Measurements from ENCODE around the gene NUDT13. TPM values are rescaled to one million over a fixed set of nuclear protein-coding genes. Genes with fewer than 3 reads are reported as not detected.
"Not testable (repeated sequence)": the region's sequence is repeated elsewhere in the genome, so short reads cannot be mapped to it uniquely, and the experiment has no call there.

The NUDT13 gene
- total RNA-seq, 2 experiments from 2014 or later = 1.2 TPM

DNA sequence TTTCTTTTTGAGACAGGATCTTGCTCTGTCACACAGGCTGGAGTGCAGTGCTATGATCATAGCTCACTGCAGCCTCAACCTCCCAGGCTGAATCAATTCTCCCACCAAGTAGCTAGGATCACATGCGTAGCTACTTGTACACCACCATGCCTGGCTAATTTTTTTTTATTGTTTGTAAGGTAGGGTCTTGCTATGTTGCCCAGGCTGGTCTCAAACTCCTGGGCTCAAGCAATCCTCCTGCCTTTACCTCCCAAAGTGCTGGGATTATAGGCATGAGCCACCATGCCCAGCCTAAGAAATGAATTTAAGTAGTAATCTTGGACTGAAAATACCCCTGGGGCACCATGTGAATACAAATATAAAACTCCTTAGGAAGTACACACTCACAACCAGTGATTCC lies 5.8 kb downstream of the NUDT13 start:
- H3K4me3 Mint-ChIP-seq = no peak overlapping the region
- no peaks in the 10 kb centered on the region for H3K9me3 Mint-ChIP-seq (ENCODE audit: low read depth)
- H3K36me3 Mint-ChIP-seq = peaks cover 9% of the 10 kb centered on the region
- H3K27ac Mint-ChIP-seq = no peak overlapping the region
- peaks cover 7% of the 10 kb centered on the region for H3K4me1 Mint-ChIP-seq
- DNase-seq = no peak
- ATAC-seq = no peak
- CTCF ChIA-PET = interaction anchor here (1.4 kb wide), 1 partner anchor 19 kb away, joined by 3 read pairs; the partner anchor contains the start of gene P4HA1
- H3K27me3 Mint-ChIP-seq = no peaks in the 10 kb centered on the region

DNA sequence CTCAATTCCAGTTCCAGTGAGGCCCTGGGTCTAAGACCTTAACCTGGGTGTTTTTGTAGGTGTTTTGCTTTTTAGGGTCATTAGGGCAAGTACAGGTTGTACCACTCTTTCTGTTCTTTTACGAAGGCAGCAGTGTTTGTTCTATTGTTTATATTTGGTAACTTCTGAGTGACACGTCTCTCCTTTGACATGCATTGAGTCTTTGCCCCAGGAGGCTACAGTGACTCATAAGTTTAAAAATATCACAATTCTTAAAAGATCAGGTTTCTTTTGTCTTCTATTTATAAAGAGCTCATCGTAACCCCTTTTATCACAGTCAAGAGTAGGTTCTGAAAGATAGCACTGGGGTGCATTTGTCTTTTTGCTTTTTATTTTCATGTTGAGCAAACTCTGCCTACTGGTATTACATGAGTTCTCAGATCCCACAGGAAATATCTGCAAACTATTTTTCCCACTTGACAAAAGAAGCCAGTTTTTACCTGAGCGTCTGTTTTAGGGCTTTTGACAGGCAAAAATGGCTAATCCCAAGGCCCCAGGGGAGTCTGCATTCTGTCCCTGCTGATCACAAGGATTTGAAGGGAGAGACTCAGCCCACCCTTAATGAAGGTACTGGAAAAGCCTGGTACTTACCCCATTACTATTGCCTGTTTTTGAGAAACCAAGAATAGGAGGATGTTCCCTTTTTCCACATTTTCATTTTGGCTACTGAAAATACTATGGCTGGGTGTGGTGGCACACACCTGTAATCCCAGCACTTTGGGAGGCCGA lies 7.9 kb downstream of the NUDT13 start:
- Mint-ChIP-seq H3K36me3 (peaks cover 8% of the 10 kb centered on the region), H3K4me3 (no peak overlapping the region), H3K27ac (no peak overlapping the region), H3K9me3 (ENCODE audit: low read depth) (no peaks in the 10 kb centered on the region), H3K27me3 (no peaks in the 10 kb centered on the region), H3K4me1 (peaks cover 2% of the 10 kb centered on the region)
- ATAC-seq = no peak
- CTCF ChIA-PET = no interaction called here
- DNase-seq = no peak

DNA sequence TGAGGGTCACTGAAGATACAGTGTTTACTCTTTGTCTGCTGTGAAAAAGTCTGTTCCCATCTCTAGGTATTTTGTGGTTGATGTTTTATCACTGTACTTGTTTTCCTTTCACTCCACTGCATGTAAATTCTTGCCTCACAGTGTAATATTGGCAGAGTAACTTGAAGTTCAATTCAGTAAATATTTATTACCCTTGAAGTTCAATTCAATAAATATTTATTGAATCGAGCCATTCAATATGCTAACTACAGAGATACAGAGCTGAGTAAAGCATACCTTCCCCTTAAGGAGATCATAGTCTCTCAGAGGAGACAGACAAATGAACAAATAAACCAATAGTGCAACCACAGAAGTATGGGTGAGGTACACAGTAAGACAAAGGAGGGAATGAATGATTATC lies 9.2 kb downstream of the NUDT13 start:
- no peak for DNase-seq

DNA sequence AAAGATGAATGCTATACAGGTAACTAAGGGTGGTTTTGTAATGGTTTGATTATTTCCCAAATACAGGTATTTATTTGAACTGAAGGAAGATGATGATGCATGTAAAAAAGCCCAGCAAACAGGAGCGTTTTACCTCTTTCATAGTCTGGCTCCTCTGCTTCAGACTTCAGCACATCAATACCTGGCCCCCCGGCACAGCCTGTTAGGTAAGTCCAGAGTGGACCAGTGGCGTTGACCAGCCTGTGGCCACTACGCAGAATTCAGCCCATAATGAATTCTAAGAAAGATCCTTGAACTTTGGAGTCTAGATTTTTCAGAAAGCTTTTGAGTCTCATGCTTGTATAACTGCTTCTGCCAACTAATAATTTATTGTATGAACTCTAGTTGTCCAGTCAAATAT lies 9.7 kb downstream of the NUDT13 start:
- Mint-ChIP-seq H3K4me1 (peaks cover 2% of the 10 kb centered on the region), H3K27me3 (no peaks in the 10 kb centered on the region), H3K9me3 (ENCODE audit: low read depth) (no peaks in the 10 kb centered on the region), H3K36me3 (peaks cover 11% of the 10 kb centered on the region), H3K27ac (peak overlapping the region; percentile 3), H3K4me3 (no peak overlapping the region)
- CTCF ChIA-PET = interaction anchor here (1.2 to 1.3 kb wide), 2 partner anchors 24 to 39 kb away, joined by 3 to 4 read pairs; no protein-coding TSS in a partner anchor
- ATAC-seq (no peak), DNase-seq (no peak)

More for the DNA sequence above, 9.2 kb downstream of the NUDT13 start:
- ATAC-seq = no peak
- Mint-ChIP-seq H3K27ac (peak overlapping the region; percentile 3), H3K9me3 (ENCODE audit: low read depth) (no peaks in the 10 kb centered on the region), H3K4me3 (no peak overlapping the region), H3K4me1 (peaks cover 2% of the 10 kb centered on the region), H3K36me3 (peaks cover 11% of the 10 kb centered on the region), H3K27me3 (no peaks in the 10 kb centered on the region)
- CTCF ChIA-PET = interaction anchor here (1.2 to 1.3 kb wide), 2 partner anchors 24 to 40 kb away, joined by 3 to 4 read pairs; no protein-coding TSS in a partner anchor

DNA sequence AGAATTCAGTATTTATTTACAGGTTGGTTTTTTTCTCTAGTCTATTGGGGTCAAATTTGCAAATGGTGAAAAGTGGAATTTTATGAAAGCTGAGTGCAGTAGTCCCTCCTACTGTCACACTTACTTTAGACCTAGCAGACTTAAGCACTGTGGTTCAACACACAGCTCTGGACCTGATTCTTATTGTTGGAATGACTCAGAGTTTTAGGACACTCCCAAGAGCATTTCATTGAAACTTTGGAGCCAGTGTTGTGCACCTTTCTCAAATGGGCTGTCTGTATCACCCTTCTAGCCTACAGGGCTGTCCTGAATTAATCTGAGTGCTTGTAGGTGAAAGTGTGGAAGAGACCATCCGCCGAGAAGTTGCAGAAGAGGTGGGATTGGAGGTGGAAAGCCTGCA lies 16.1 kb downstream of the NUDT13 start:
- Mint-ChIP-seq H3K9me3 (ENCODE audit: low read depth) (no peaks in the 10 kb centered on the region), H3K27ac (no peak overlapping the region), H3K4me3 (no peak overlapping the region), H3K36me3 (peaks cover 14% of the 10 kb centered on the region), H3K4me1 (no peaks in the 10 kb centered on the region), H3K27me3 (no peaks in the 10 kb centered on the region)
- ATAC-seq (no peak), DNase-seq (no peak)
- CTCF ChIA-PET = no interaction called here

DNA sequence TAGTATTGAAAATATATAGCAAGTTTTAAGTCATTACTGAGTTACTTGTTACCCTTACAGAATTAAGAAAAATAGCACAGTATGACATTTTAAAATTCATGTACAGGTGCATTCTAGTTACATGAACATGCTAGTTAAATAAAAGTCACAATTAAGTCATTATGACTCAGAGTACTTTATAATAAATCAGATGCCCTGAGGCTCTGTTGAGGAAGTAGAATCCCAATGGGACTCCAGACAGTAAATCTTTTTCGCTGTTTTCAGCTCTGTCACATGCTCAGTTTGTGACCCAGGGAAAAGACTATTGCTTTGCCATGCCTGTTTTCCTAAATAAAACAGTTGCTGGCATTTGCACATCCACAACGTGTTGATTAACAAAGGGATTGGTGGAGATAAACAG lies 21.0 kb downstream of the NUDT13 start:
- ATAC-seq (no peak), DNase-seq (no peak)
- H3K9me3 Mint-ChIP-seq (ENCODE audit: low read depth) = no peaks in the 10 kb centered on the region
- H3K27ac Mint-ChIP-seq = no peak overlapping the region
- H3K36me3 Mint-ChIP-seq = peaks cover 40% of the 10 kb centered on the region
- CTCF ChIA-PET = no interaction called here
- H3K27me3 Mint-ChIP-seq = no peaks in the 10 kb centered on the region
- H3K4me1 Mint-ChIP-seq = peaks cover 1% of the 10 kb centered on the region
- no peak overlapping the region for H3K4me3 Mint-ChIP-seq

DNA sequence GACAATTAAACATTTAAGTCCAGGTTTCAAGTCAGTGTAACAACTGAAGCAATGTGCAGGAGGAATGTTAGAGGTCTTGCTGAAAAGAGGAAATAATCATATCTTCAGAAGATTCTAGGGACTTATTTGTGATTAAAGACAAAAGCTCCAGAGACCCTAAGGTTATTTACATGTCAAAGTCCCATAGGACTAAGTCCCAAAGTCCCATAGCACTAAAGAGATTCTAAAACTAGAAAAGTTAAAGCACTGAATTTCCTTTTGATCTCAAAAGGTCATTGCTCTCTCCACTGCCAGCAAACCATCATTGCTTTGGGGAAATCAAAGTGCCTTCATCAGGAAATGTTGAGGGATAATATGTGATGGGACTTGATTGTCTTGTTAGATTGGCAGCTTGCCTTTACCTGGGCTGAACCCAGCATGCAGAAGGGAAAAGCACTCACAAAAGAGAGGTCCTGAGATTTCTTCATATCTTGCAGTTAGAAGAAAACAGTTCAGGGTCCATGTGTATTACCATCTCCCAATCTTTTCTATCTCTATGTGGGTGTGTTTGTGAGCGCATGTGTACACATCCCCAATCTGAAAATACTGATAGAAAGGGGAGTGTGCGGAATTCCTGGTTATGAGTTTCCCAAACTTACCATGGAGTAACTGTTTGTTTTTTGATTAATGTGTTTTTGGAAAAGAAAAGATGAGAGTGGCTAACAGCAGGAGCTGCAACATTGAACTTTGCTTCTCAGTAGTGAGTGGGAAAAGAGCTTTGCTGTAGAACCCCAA lies 21.8 kb downstream of the NUDT13 start:
- no peak overlapping the region for H3K27ac Mint-ChIP-seq
- DNase-seq (no peak), ATAC-seq (no peak)
- H3K27me3 Mint-ChIP-seq = no peaks in the 10 kb centered on the region
- peaks cover 45% of the 10 kb centered on the region for H3K36me3 Mint-ChIP-seq
- CTCF ChIA-PET = interaction anchor here (1.4 kb wide), 1 partner anchor 27 kb away, joined by 6 read pairs; no protein-coding TSS in a partner anchor
- no peaks in the 10 kb centered on the region for H3K9me3 Mint-ChIP-seq (ENCODE audit: low read depth)
- peaks cover 3% of the 10 kb centered on the region for H3K4me1 Mint-ChIP-seq
- no peak overlapping the region for H3K4me3 Mint-ChIP-seq

DNA sequence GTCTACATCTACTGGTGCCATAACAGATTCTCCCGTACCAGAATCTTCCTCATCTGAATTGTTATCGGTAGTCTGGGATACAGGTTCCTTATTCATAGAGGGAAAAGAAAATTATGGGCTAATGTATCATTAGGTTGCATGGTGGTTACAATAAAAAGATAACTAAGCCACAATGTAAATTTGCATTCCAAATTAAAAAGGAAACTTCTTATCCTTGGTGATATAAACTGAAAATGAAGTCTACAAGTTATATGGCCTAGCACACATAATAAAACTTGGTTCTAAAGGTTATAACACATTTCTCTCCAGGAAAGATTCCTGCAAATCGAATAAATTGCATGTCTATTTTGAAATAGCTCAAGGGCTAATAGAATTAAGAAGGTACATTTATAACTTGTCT lies 24.5 kb downstream of the NUDT13 start:
- CTCF ChIA-PET = interaction anchor here (1.0 kb wide), 1 partner anchor 10 kb away, joined by 3 read pairs; no protein-coding TSS in a partner anchor
- Mint-ChIP-seq H3K36me3 (peaks cover 54% of the 10 kb centered on the region), H3K9me3 (ENCODE audit: low read depth) (no peaks in the 10 kb centered on the region), H3K27me3 (no peaks in the 10 kb centered on the region), H3K4me1 (peaks cover 6% of the 10 kb centered on the region), H3K4me3 (no peak overlapping the region), H3K27ac (no peak overlapping the region)
- DNase-seq = no peak
- ATAC-seq = no peak

DNA sequence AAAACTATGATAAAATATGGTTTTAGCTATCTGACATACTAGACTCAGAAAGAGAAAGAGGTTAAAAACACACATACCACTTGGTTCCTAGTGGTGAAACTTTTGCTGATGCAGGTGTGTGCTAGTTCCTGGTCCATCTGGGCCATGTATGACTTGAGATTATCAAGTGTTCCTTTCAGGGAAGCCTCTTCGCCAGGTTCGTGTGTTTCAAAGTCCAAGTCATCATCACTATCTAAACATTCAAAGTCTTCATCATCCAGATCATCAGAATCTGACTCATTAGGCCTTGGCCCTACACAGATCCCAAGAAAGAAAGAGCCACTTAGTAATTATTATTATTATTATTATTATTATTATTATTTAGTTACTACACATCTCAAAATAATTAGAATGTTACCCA lies 26.4 kb downstream of the NUDT13 start:
- Mint-ChIP-seq H3K36me3 (peaks cover 53% of the 10 kb centered on the region), H3K9me3 (ENCODE audit: low read depth) (no peaks in the 10 kb centered on the region), H3K4me1 (peaks cover 6% of the 10 kb centered on the region), H3K27me3 (no peaks in the 10 kb centered on the region), H3K27ac (no peak overlapping the region), H3K4me3 (no peak overlapping the region)
- ATAC-seq = no peak
- DNase-seq = no peak
- CTCF ChIA-PET = interaction anchor here (0.6 to 1.3 kb wide), 3 partner anchors 22 to 53 kb away, joined by 3 to 5 read pairs (median 3); no protein-coding TSS in a partner anchor

DNA sequence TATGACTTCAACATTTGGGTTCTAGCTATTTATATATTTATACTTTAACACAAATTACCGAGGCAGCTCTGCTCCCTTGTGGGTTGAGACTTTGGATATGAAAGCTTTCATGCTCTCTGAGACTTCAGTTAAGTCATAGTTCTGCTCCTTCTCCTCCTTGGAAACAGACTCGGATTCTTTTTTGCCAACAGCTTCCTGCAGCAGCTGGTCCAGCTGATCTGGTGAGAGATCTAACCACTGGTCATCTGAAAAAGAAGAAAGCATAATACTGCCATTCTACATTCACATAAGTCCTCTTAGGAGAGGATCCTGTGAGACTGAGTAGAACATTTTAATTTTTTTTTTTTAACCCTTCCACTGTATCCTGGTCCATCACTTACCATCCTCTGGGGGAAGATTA lies 29.0 kb downstream of the NUDT13 start:
- Mint-ChIP-seq H3K4me3 (no peak overlapping the region), H3K27ac (no peak overlapping the region), H3K4me1 (peaks cover 6% of the 10 kb centered on the region), H3K36me3 (peaks cover 52% of the 10 kb centered on the region), H3K27me3 (no peaks in the 10 kb centered on the region), H3K9me3 (ENCODE audit: low read depth) (no peaks in the 10 kb centered on the region)
- CTCF ChIA-PET = interaction anchor here (0.7 to 1.0 kb wide), 2 partner anchors 43 to 422 kb away, joined by 3 read pairs; partner anchors contain the start of gene P4HA1
- ATAC-seq (no peak), DNase-seq (no peak)

DNA sequence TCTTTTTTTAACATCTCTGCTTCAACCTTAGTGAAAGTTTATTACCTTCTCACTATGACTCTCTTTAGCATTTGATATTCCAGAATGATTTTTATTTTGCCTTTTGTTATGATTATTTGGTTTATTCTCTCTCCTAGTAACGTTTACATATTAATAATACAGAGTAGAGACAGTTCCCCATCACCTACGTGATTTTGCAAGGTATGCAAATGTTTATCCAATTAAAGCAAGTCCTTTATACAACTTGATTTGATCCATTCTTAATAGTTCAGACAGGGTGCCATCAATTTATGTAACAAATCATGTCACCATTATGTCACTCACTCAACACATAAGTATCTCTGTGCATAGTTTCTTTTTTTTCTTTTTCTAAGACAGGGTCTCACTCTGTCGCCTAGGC lies 31.3 kb downstream of the NUDT13 start:
- DNase-seq = no peak
- CTCF ChIA-PET = interaction anchor here (1.1 kb wide), 1 partner anchor 18 kb away, joined by 3 read pairs; no protein-coding TSS in a partner anchor
- H3K36me3 Mint-ChIP-seq = peaks cover 42% of the 10 kb centered on the region
- H3K4me1 Mint-ChIP-seq = peaks cover 4% of the 10 kb centered on the region
- no peak for ATAC-seq
- H3K27ac Mint-ChIP-seq = no peak overlapping the region
- H3K27me3 Mint-ChIP-seq = no peaks in the 10 kb centered on the region
- H3K4me3 Mint-ChIP-seq = no peak overlapping the region
- no peaks in the 10 kb centered on the region for H3K9me3 Mint-ChIP-seq (ENCODE audit: low read depth)

DNA sequence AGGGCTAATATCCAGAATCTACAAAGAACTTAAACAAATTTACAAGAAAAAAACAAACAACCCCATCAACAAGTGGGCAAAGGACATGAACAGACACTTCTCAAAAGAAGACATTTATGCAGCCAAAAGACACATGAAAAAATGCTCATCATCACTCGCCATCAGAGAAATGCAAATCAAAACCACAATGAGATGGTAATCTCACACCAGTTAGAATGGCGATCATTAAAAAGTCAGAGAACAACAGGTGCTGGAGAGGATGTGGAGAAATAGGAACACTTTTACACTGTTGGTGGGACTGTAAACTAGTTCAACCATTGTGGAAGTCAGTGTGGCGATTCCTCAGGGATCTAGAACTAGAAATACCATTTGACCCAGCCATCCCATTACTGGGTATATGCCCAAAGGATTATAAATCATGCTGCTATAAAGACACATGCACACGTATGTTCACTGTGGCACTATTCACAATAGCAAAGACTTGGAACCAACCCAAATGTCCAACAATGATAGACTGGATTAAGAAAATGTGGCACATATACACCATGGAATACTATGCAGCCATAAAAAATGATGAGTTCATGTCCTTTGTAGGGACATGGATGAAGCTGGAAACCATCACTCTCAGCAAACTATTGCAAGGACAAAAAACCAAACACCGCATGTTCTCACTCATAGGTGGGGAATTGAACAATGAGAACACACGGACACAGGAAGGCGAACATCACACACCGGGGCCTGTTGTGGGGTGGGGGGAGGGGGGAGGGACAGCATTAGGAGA lies 40.6 kb downstream of the NUDT13 start:
- H3K27me3 Mint-ChIP-seq; ATAC-seq; H3K4me1 Mint-ChIP-seq; DNase-seq; H3K27ac Mint-ChIP-seq; H3K9me3 Mint-ChIP-seq (ENCODE audit: low read depth); H3K4me3 Mint-ChIP-seq; CTCF ChIA-PET: not testable (repeated sequence)
- H3K36me3 Mint-ChIP-seq = peaks cover 45% of the 10 kb centered on the region

DNA sequence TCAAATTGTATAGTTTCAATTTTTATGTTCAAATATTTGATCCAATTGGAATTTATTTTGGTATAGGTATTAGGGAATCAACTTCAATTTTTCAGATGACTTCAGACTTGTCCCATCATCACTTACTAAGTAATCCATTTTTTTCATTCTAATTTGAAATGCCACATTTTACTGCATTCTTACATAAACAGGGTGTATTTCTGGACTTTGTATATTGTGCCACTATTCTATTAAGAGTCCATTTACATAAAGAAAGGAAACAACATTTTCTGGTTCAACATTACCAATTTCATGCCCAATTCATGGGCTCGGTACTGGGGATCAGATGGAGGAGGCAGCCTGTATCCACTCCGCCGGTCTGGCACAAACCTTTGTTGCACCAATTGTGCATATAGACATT lies 41.8 kb downstream of the NUDT13 start:
- ATAC-seq (no peak), DNase-seq (no peak)
- no peaks in the 10 kb centered on the region for H3K4me1 Mint-ChIP-seq
- no peaks in the 10 kb centered on the region for H3K27me3 Mint-ChIP-seq
- H3K27ac Mint-ChIP-seq = no peak overlapping the region
- H3K9me3 Mint-ChIP-seq (ENCODE audit: low read depth) = no peaks in the 10 kb centered on the region
- no peak overlapping the region for H3K4me3 Mint-ChIP-seq
- CTCF ChIA-PET = no interaction called here
- H3K36me3 Mint-ChIP-seq = peaks cover 50% of the 10 kb centered on the region
